ENCODE results near the gene CFAP74. TPM values are rescaled to one million over a fixed set of nuclear protein-coding genes. Genes with fewer than 3 reads are reported as not detected.
"Not testable (repeated sequence)": the region's sequence is repeated elsewhere in the genome, so short reads cannot be mapped to it uniquely, and the experiment has no call there.

The CFAP74 gene
- total RNA-seq, 1 donor from 2014 or later, result 4.6 TPM

DNA sequence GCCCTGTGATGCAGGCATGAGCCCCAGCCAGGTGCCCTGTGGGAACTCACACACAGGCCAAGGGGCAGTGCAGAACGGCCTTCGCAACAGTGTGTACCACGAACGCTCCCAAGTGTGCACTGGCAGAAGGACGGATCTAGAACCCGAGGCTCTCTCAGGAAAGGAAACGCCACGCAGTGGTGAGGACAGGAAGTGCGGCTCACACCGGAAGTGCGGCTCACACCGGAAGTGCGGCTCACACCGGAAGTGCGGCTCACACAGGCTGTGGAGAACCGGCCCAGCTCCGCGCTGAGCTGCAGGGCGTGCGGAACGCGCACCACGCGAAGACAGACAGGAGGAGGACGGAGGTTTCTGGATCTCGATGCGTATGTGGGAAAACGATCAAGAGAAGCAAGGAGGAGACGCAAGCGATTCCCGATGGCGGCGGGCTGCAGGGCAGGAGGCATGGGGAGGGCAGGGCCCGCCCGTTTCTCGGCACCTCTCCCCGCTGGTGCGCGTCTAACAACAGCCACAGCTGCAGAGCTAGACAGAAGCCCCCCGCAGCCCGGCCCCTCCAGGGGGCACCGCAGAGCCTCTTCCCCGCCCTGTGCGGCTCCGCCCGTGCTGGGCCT, 48.6 kb downstream of the CFAP74 start:
- no peak for DNase-seq (ENCODE audit: low spot score)

DNA sequence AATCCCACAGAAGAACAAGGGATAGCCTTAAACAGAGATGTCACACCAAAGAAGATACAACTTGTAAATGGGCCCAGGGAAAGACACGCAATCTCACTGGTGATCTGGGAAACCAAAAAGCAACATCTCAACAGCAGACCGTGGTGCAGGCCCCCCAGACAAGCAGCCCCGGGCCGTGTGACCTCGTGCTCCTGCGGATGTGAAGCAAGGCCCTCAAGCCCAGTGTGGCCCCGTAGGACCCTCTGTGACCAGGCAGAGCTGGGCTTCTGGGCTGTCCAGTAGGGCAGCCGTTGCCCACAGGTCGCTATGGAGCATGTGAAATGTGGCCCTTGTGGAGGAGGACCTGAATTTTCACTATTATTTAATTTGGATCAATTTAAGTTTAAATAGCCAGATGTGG, 49.6 kb downstream of the CFAP74 start:
- no peak for DNase-seq (ENCODE audit: low spot score)

DNA sequence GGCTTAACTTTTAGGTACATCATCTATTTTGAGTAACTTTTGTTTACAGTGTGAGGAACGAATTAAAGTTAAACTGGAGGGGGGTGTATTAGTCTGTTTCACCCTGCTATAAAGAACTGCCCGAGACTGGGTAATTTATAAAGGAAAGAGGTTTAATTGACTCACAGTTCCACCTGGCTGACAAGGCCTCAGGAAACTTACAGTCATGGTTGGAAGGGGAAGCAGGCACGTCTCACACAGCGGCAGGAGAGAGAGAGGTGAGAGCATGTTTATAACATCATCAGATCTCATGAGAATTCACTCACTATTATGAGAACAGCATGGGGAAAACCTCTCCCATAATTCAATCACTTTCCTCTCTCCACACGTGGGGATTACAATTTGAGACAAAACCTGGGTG, 52.6 kb downstream of the CFAP74 start:
- DNase-seq (ENCODE audit: low spot score), result no peak

DNA sequence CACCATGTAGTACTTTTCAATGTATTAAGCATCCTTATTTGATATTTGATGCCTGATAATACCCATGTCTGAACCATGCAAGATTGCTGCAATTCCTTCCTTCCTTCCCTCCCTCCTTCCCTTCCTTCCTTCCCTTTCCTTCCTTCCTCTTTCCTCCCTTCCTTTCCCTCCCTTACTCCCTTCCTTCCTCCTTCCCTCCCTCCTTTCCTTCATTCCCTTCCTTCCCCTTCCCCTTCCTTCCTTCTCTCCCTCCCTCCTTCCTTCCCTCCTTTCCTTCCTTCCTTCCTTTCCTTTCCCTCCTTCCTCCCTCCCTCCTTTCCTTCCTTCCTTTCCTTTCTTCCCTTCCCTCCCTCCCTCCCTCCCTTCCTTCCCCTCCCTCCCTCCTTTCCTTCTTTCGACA, 54.8 kb downstream of the CFAP74 start:
- no peak for DNase-seq (ENCODE audit: low spot score)

DNA sequence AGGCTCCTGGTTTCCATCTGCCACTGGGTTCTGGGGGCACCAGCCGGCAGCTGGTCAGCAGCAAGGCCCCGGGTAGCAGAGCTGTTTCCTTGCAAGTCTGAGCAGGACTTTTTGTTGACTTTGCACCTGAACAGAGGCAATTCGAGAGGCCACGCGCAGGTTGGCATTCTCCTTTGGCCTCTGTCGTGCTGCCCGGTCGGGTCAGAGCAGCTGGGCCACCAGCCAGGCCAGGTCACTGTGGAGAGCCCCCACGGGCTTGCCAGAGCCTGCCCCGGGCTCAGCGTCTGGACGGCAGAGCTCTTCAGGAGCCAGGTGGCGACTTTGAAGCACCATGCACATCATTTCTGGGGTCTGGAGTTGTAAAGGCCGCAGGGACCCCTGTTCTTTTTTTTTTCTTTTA, 56.1 kb downstream of the CFAP74 start:
- DNase-seq (ENCODE audit: low spot score), result no peak

DNA sequence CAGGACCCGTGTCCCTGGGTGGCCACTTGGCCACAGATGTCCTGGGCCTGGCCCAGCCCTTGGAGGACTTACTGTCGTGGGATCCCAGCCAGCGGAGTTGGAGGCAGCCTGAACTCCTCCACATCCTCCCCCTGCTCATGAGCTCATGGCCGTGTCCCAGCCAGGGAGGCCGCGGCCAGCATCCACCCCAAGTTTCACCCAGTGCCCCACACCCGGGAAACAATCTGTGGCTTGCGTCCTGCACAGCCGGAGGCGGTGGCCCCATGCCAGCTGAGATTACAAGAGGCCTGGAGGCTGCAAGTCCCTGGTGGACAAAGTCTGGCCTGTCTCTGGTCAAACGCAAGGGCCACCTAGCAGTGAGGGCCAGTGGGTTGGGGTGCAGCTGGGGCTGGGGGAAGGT, 57.0 kb downstream of the CFAP74 start:
- peak; percentile 41 for DNase-seq (ENCODE audit: low spot score)

DNA sequence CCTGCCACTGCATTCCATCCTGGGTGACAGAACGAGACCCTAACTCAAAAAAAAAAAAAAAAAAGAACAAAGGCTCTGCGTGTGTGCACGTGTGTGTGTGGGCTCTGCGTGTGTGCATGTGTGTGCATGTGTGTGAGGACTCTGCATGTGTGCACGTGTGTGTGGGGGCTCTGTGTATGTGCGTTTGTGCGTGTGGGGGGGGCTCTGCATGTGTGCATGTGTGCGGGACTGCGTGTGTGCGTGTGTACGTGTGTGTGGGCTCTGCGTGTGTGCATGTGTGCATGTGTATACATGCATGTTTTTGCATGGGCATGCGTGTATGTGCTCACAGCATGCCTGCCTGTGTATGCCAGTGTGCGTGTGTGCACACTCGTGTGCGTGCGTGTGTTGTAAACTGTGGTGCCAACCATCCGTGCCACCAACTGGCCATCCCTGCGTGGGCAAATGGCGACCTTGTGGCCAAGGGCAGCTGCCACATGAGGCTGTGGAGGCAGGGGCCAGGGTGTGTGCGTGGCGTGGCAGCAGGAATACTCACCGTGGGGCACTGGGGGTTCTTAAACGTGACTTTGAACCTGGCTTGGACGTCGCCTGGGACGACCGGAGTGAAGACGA, 57.7 kb downstream of the CFAP74 start:
- no peak for DNase-seq (ENCODE audit: low spot score)

DNA sequence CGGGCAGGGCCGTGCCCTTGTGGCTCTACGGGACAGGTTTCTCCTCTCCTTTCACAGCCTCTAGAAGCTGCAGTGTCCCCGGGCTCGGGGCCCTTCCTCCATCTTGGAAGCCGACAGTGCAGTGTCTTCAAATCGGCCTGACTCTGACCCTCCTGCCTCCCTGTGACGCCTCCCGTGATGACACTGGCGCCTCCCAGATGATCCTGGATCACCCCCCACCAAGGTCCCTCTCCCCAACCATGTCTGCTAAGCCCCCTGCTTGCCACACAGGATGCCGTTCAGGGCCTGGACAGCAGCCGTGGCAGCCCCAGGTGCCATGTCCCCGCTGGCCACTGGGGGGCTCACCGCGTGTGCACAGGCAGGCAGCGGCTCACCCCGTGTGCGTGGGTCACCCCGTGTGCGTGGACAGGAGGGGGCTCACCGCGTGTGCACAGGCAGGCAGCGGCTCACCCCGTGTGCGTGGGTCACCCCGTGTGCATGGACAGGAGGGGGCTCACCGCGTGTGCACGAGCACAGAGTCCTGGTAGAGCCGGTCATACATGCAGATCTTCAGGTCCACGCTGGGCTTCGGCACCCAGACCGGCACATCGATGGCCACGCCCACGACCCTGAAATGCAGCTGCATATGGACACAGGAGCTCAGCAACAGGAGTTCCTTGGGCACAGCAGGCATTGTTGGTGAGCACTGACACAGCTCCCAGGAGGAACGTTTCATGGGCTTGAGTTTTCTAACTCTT, 59.6 kb downstream of the CFAP74 start:
- no peak for DNase-seq (ENCODE audit: low spot score)

DNA sequence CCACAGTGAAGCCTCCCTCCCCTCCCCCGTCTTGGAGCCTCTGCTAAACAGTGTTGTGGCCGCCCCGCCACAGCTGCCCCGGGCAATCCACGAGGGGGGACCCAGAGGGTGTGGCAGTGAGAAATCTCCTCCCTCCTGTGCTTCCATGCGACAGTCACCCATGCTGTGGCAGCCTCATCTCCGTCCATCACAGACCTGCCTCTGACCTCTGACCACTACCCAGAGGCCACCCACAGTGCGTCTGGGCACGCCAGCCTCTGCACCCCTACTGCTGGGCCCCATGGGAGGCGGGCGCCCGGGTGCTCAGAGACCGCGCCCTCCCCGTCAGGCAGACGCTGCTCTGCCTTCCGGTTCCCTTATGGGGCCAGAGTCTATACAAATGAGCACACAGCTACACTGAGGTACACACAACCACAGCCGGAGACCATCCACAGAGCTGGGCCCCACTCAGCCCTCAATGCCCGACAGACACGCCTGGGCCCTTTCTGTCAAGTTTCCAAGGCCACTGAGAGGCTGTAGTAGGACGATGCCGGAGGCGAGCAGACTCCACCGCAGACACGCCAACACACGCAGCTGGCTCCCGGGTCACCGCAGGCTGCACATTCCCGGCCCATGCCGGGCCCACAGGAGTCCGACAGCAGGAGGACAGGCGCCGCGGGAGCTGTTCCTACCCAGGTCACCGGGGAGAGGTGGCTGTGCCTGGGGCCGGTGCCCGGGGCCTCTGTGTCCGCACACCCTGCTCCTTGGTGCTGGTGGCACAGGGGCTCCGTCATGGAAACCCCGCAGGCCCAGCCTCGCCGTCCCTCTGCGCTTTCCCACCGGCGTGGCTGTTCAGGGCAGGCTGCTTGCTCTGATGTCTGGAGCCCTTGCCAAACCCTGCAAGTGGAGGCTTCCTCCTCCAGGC, 60.6 kb downstream of the CFAP74 start:
- DNase-seq (ENCODE audit: low spot score), result no peak

DNA sequence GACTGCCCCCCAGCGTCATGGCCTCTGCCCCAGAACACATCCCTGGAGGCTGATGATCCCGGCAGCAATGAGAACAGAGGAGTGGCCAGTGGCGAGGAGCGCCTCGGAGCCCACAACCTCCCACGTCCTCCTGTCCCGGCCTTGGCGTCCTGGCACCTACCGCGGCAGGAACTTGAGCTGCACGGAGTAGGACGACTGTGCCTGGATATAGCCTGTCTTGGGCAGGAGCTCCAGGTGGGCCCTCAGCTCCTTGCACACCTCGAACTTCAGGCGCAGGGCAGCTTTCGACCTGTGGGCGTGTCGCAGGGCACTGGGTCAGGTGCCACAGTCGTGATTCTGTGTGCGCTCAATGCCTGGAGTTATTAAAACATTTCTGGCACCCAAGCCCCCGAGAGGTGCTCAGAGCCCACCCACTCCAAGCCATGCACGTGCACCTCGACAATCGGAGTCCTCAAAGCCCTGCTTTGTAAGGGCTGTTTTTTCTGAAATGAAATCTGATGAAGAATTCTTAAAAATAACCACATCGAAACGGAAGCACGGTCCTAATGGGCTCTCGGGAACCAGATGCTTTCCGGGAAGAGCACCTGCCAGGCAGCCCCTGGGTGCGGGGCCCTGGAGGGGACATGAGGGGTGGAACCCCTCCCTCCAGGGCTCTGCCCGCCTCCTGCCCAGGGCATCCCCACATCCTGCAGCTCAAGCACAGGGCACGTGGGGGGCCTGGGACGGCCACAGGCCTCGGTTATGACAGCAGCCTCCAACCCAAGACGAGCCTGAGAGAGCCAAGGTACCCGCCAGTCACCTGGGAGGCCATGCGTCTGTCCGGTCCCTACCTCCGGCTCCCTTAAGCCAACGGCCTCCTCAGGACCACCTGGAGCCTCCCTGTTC, 61.5 kb downstream of the CFAP74 start:
- DNase-seq (ENCODE audit: low spot score), result no peak

DNA sequence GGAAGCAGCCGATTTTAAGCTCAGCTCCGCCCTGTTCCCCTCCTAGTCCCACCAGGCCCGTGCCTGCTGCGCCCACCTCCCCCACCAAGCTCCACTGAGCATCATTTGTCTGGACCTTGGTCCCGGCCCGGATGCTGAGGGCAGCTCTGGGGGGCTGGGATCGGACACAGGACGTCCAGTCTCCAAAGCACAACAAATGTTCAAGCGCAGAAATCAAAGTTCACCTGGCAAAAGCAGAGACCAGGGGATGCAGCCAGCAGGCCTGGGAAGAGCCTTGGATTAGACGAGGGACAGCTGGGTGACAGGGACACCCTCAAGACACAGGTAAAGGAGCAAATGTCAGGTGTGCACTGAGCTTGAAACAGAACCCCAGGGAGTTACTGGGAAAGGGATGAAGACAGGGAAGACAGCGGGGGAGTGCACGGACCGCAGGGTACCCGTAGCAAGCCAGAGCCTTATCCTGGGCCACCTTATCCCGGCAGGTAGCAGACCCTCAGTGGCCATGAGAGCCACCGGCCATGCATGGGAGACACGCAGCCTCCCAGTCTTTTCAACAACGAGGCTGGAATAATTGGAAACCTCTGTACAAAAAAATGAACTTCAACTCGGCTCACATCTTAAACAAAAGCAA, 62.3 kb downstream of the CFAP74 start:
- DNase-seq (ENCODE audit: low spot score), result no peak

DNA sequence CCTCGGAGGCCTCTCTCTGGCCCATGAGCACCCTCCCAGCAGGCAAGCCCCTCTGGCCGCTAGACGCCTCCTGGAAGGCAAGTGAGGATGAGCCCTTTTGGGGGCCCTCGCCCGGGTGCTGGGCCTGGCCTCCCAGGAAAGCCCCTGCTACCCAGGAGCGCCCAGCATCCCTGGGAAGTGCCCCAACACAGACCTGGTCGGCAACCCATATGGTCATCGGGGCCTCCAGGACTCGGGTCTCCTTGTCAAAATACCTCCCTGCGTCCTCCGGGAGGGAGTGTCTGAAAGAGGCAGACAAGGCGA, 63.5 kb downstream of the CFAP74 start:
- DNase-seq (ENCODE audit: low spot score), result no peak

DNA sequence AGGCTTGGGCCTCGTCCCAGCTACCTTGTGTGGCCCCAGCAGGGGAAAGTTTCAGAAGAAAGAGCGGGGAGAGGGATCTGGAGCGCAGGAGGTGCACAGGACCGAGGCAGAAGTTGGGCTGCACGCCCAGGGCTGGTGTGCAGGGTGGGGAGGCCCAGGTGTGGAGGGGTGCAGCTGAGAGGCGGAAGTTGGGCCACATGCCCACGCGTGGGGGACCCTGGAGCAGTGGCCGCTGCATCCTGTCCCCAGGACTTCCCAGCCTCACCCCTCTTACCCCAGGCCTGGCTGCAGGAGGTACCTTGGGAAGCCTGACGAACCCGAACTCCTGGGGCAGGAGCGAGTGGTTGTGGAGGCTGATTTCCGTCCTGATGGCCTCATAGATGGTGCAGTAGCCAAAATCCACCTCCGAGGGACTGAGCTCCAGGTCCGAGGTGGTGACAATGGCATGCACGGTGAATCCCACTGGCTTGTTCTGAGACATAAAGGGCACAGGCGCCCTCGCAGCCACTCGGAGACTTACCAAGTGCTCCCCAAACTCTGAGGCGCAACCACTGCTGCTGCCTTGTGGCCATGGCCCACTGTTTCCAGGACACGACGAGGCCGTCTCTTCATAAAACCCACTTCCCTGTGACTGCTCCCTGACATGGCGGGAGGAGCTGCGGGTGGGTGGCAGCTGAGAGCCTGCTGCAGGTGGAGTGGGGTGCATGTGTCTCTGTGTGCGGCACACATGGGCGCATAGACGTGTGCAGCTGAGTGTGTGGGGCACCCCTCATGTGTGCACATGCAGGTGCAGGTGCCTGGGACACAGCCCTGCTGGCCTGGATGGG, 64.1 kb downstream of the CFAP74 start:
- no peak for DNase-seq (ENCODE audit: low spot score)

DNA sequence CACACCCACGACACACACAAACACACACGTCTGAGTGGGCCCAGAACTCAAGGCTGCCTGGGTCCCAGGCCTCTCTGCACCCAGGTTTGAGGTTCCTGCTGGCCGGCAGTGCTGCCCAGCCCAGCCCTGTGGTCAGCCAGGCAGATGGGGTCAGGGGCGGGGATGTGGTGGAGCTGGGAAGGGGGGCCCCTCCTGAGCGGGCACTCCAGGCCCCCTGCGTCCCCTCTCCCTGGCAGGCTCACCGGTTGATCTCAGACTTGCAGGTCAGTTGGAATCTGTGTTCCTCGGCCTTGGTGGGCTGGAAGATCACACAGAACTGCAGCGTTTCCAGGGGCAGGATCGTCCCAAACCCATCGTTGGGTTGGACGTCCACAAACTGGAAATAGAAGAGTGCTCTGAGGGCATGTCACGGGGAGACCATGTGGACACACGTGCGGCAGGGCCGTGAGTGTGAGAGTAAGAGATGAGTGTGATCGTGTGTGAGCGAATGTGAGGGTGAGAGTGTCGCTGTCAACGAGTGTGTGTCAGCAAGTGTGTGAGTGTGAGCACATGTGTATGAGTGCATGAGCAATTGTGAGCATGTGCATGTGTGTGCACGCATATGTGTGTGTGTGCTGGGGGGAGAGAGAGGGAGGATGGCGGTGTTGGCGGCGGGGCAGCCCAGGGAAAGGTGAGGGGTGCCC, 64.8 kb downstream of the CFAP74 start:
- no peak for DNase-seq (ENCODE audit: low spot score)

DNA sequence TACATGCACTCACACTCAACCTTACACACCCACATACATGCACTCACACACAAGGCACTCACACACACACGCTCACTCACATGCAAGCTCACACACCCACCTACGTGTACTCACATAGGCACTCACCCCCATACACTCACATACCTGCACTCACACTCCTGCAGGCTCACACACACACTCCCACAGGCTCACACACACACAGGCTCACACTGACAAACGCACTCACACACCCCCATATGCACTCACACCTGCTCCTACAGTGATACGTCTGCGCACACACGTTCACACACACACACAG, 65.4 kb downstream of the CFAP74 start:
- DNase-seq (ENCODE audit: low spot score), result no peak

DNA sequence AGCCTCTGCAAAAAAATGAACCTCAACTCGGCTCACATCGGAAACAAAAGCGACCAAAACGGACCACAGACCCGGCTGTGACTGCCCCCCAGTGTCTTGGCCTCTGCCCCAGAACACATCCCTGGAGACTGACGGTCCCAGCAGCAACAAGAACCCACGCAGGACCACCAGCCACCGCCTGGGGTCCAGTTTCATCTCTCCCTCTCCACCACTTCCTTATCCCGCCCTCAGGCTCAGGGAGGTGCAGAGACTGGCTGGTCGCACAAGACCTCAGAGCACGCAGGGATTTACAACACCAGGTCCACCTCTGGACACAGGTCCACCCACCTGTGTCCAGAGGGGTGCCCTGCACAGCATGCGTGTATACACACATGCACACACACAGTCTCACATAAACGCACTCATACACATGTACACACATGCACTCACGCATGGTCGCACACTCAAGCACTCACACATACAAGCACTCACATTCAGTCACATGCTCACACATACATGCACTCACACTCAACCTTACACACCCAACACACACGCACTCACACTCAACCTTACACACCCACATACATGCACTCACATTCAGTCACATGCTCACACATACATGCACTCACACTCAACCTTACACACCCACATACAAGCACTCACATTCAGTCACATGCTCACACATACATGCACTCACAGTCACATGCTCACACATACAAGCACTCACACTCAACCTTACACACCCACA, 65.9 kb downstream of the CFAP74 start:
- DNase-seq (ENCODE audit: low spot score), result no peak

DNA sequence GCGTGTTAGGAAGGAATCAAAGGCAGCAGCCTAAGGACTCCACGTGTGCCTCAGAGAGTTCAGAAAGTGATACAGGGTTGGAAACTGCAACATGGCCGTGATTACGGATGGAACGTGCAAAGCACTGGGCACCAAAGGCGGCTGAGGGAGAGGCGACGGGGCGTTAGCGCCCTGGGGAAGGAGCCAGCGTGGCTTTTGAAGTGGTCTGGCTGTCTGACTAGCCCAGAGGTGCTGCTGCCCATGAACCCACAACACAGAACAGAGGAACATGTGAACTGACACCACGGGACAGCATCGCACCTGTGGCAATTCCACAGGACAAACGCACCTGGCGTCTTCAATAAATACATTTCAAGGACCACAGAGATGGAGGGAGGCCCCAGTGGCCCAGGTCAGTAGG, 66.5 kb downstream of the CFAP74 start:
- DNase-seq (ENCODE audit: low spot score), result no peak

DNA sequence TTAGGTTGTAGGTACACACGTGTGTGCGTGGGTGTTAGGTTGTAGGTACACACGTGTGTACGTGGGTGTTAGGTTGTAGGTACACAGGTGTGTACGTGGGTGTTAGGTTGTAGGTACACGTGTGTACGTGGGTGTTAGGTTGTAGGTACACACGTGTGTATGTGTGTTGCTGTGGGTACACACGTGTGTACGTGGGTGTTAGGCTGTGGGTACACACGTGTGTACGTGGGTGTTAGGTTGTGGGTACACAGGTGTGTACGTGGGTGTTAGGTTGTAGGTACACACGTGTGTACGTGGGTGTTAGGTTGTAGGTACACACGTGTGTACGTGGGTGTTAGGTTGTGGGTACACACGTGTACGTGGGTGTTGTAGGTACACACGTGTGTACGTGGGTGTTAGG, 68.7 kb downstream of the CFAP74 start:
- DNase-seq (ENCODE audit: low spot score), result not testable (repeated sequence)
